Immature natural killer cell (primary cell): ENCODE measurements around the gene CNR2. TPM values are rescaled to one million over a fixed set of nuclear protein-coding genes. Genes with fewer than 3 reads are reported as not detected.

Source experiments
- DNase-seq, 3 donors: peaks; one replicate each; pipeline ENCODE4 v3.0.0; 2022; ENCODE audit warnings: mixed read lengths in 1 of 3
- H3K27ac Mint-ChIP-seq, 6 donors: one replicate each; pipeline ENCODE4 v1.8.0; 2020; ENCODE audit warnings: mixed read lengths in 6 of 6, mild to moderate bottlenecking in 5 of 6, inconsistent platforms in 4 of 6, moderate library complexity in 3 of 6
- H3K27me3 Mint-ChIP-seq, 3 donors: one replicate each; pipeline ENCODE4 v1.8.0; 2020 to 2021; ENCODE audit warnings: low read depth in 3 of 3, mild to moderate bottlenecking in 3 of 3, mixed read lengths in 3 of 3, moderate library complexity in 3 of 3, inconsistent platforms in 1 of 3
- H3K36me3 Mint-ChIP-seq, 3 donors: one replicate each; pipeline ENCODE4 v1.8.0; 2020; ENCODE audit warnings: mixed read lengths in 3 of 3, inconsistent platforms in 2 of 3, mild to moderate bottlenecking in 2 of 3
- H3K4me1 Mint-ChIP-seq, 2 donors: one replicate each; pipeline ENCODE4 v1.8.0; 2020; ENCODE audit warnings: inconsistent platforms in 2 of 2, mild to moderate bottlenecking in 2 of 2, mixed read lengths in 2 of 2, moderate library complexity in 1 of 2
- H3K4me3 Mint-ChIP-seq, 5 donors: one replicate each; pipeline ENCODE4 v1.8.0; 2020; ENCODE audit warnings: mild to moderate bottlenecking in 5 of 5, mixed read lengths in 5 of 5, inconsistent platforms in 3 of 5, moderate library complexity in 3 of 5
- H3K9me3 Mint-ChIP-seq, 6 donors: one replicate each; pipeline ENCODE4 v1.8.0; 2020; ENCODE audit warnings: mild to moderate bottlenecking in 6 of 6, mixed read lengths in 6 of 6, inconsistent platforms in 4 of 6, moderate library complexity in 3 of 6
- polyA plus RNA-seq, 3 donors: library from polyadenylated mRNA; unstranded; fragments of 300-500 nt; fragmentation: Illumina TruSeq; gene quantifications; one replicate each; pipeline ENCODE4 v1.2.3, GENCODE V29; 2021

Gene CNR2
- polyA plus RNA-seq, 3 donors from 2014 or later, result 7.4 to 10.7 (median 9.5) TPM

DNA sequence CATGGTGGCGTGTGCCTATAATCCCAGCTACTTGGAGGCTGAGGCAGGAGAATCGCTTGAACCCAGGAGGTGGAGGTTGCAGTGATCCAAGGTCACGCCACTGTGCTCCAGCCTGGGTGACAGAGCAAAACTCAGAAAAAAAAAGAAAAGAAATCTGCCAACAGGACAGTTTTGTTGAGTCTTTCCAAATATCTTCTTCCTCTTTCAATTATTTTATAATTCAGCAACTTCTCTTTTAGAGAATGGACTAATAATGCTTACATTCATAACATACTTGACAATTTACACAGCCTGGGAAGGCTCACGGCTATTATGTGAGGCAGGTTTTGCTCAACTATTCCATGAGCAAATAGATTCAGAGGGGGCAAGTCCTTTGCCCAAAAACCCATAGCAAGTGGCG, 18.1 kb downstream of the CNR2 start:
- no peaks in the 10 kb centered on the region for H3K36me3 Mint-ChIP-seq
- H3K27me3 Mint-ChIP-seq, result peaks cover 5 to 9% (median 6%) of the 10 kb centered on the region in 3 donors
- no peak overlapping the region for H3K27ac Mint-ChIP-seq
- H3K4me3 Mint-ChIP-seq, result no peak overlapping the region
- DNase-seq, result no peak
- H3K9me3 Mint-ChIP-seq, result no peaks in the 10 kb centered on the region
- H3K4me1 Mint-ChIP-seq, result peaks cover 46 to 49% of the 10 kb centered on the region in 2 donors

GRCh38 chr1:23889074-23889473, 24.1 kb downstream of the CNR2 start:
- no peak for DNase-seq
- Mint-ChIP-seq H3K9me3 (no peaks in the 10 kb centered on the region), H3K27ac (no peak overlapping the region), H3K4me1 (peaks cover 13 to 22% of the 10 kb centered on the region in 2 donors), H3K27me3 (no peaks in the 10 kb centered on the region), H3K4me3 (no peak overlapping the region), H3K36me3 (peaks cover 0 to 2% (median 0%) of the 10 kb centered on the region in 3 donors)

DNA sequence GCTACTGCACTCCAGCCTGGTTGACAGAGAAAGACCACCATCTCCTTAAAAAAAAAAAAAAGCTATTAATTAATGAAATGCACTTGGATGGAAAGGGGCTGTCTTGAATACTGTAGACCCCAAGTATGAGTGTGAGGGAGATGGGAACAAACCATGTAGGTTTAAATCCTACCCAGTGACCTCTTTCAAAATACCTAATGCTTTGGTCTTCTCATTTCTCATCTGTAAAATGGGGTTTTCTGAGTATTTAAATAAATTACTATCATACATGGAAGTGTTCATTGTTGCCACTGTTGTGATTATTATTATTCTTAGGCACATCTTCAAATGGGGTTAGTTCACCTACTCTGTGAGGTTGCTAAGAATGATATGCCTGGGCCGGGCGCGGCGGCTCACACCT, 27.9 kb downstream of the CNR2 start:
- H3K4me3 Mint-ChIP-seq, result no peak overlapping the region
- no peak for DNase-seq
- H3K9me3 Mint-ChIP-seq, result peaks cover 0 to 1% (median 0%) of the 10 kb centered on the region in 6 donors
- peaks cover 0 to 12% of the 10 kb centered on the region in 2 donors for H3K4me1 Mint-ChIP-seq
- H3K27ac Mint-ChIP-seq, result no peak overlapping the region
- peaks cover 0 to 2% (median 0%) of the 10 kb centered on the region in 3 donors for H3K36me3 Mint-ChIP-seq
- peaks cover 1 to 5% (median 1%) of the 10 kb centered on the region in 3 donors for H3K27me3 Mint-ChIP-seq

DNA sequence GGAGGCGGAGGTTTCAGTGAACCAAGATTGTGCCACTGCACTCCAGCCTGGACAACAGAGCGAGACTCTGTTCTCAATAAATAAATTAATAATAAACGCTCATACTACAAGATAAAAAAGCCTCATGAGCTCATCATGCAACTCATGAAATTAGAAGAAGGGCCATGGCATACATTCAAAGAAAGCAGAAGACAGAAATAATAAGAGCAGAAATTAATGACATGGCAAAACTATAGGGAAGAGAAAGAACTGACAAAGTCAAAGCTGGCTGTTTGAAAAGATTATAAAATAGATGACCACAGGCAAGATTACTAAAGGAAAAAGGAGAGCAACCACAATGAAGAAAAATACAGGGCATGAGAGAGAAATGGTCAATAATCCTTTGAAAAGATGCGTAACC, 30.4 kb downstream of the CNR2 start:
- H3K9me3 Mint-ChIP-seq, result peaks cover 8 to 19% (median 18%) of the 10 kb centered on the region in 6 donors
- H3K4me3 Mint-ChIP-seq, result no peak overlapping the region
- H3K4me1 Mint-ChIP-seq, result peaks cover 0 to 5% of the 10 kb centered on the region in 2 donors
- no peak overlapping the region for H3K27ac Mint-ChIP-seq
- DNase-seq, result no peak
- H3K27me3 Mint-ChIP-seq, result peaks cover 3 to 5% (median 3%) of the 10 kb centered on the region in 3 donors
- H3K36me3 Mint-ChIP-seq, result peaks cover 9 to 13% (median 11%) of the 10 kb centered on the region in 3 donors

DNA sequence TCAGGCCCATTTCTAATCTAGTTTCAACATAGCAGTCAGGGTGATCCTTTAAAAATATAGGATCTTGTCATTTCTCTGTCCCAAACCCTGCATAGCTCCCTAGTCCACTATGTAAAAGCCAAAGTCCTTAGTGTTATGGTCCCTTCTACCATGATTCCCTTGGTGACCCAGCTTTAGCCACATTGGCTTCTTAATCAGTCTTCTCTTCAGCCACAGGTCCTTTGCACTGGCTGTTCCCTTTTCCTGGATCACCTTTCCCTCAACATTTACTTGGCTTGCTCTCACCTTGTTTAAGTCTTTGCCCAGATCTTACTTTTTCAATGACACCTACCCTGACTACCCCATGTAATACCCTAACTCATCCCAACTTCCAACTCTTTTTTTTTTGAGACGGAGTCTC, 33.4 kb downstream of the CNR2 start:
- H3K4me3 Mint-ChIP-seq, result no peak overlapping the region
- no peak for DNase-seq
- no peak overlapping the region for H3K27ac Mint-ChIP-seq
- peaks cover 8 to 26% (median 23%) of the 10 kb centered on the region in 6 donors for H3K9me3 Mint-ChIP-seq
- H3K4me1 Mint-ChIP-seq, result peaks cover 0 to 1% of the 10 kb centered on the region in 2 donors
- H3K27me3 Mint-ChIP-seq, result peaks cover 3 to 5% (median 5%) of the 10 kb centered on the region in 3 donors
- peaks cover 14 to 18% (median 17%) of the 10 kb centered on the region in 3 donors for H3K36me3 Mint-ChIP-seq

DNA sequence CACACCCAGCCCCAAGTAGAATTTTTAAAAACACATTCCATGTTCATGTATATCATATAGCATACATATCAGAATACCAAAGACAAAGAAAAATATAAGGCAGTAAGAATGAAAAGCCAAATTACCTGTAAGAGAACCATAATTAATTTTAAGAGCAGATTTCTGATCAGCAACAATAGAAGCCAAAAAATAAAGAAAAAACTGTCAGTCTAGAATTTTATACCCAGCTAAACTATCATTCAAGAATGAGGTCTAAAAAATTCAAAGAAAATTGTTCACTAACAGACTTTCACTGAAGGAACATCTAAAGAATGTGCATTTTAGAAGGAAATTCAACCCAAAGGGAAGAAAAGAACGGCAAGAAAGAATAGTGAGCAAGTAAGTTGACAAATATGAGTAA, 34.5 kb downstream of the CNR2 start:
- DNase-seq, result no peak
- Mint-ChIP-seq H3K4me1 (peaks cover 0 to 1% of the 10 kb centered on the region in 2 donors), H3K4me3 (no peak overlapping the region), H3K36me3 (peaks cover 14 to 18% (median 17%) of the 10 kb centered on the region in 3 donors), H3K9me3 (peaks cover 8 to 26% (median 23%) of the 10 kb centered on the region in 6 donors), H3K27ac (no peak overlapping the region), H3K27me3 (peaks cover 2 to 5% (median 5%) of the 10 kb centered on the region in 3 donors)

GRCh38 chr1:23875382-23875781, 37.8 kb downstream of the CNR2 start:
- Mint-ChIP-seq H3K27me3 (peaks cover 0 to 4% (median 2%) of the 10 kb centered on the region in 3 donors), H3K27ac (no peak overlapping the region)

GRCh38 chr1:23872421-23872820, 40.7 kb downstream of the CNR2 start:
- peaks cover 0 to 6% (median 4%) of the 10 kb centered on the region in 6 donors for H3K9me3 Mint-ChIP-seq
- no peak overlapping the region for H3K4me3 Mint-ChIP-seq
- no peak overlapping the region for H3K27ac Mint-ChIP-seq
- no peak for DNase-seq
- H3K36me3 Mint-ChIP-seq, result peaks cover 5% of the 10 kb centered on the region in 3 donors
- peaks cover 11 to 14% of the 10 kb centered on the region in 2 donors for H3K4me1 Mint-ChIP-seq
- peaks cover 2 to 5% (median 4%) of the 10 kb centered on the region in 3 donors for H3K27me3 Mint-ChIP-seq

More at GRCh38 chr1:23875382-23875781, 37.8 kb downstream of the CNR2 start:
- no peak overlapping the region for H3K4me3 Mint-ChIP-seq
- H3K9me3 Mint-ChIP-seq, result peaks cover 8 to 26% (median 23%) of the 10 kb centered on the region in 6 donors
- no peak for DNase-seq
- peaks cover 0 to 1% of the 10 kb centered on the region in 2 donors for H3K4me1 Mint-ChIP-seq
- peaks cover 14 to 18% (median 17%) of the 10 kb centered on the region in 3 donors for H3K36me3 Mint-ChIP-seq

DNA sequence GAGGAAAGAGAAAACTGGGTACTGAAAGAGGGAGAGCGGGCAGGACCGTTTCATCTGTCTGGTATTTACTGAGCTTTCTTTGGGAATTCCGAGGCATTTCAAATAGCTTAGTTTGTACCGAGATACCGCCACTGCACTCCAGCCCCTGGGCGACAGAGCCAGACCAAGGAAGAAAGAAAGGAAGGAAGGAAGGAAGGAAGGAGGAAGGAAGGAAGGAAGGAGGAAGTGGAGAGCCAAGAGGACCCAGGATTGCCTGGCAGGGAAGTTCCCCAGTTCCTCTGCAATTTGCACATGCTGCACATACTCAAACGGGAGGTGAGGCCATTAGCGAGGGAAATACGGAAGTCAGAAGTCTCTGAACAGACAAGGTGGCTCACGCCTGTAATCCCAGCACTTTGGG, 44.1 kb downstream of the CNR2 start:
- Mint-ChIP-seq H3K36me3 (peaks cover 0 to 6% (median 4%) of the 10 kb centered on the region in 3 donors), H3K27me3 (peaks cover 2 to 4% (median 3%) of the 10 kb centered on the region in 3 donors), H3K4me1 (peaks cover 31 to 36% of the 10 kb centered on the region in 2 donors), H3K27ac (peak overlapping the region in 5 of 6 donors; percentile 76 to 96 (median 84)), H3K4me3 (peak overlapping the region; percentile 84 to 96 (median 90)), H3K9me3 (no peaks in the 10 kb centered on the region)
- no peak for DNase-seq

- Mint-ChIP-seq H3K27me3 (peaks cover 2 to 4% (median 3%) of the 10 kb centered on the region in 3 donors), H3K4me3 (peak overlapping the region; percentile 84 to 96 (median 90)), H3K27ac (peak overlapping the region; percentile 76 to 96 (median 86)), H3K9me3 (no peaks in the 10 kb centered on the region), H3K36me3 (peaks cover 0 to 6% (median 4%) of the 10 kb centered on the region in 3 donors), H3K4me1 (peaks cover 31 to 36% of the 10 kb centered on the region in 2 donors)
- DNase-seq, result no peak
Observed at GRCh38 chr1:23868557-23869016, 44.6 kb downstream of the CNR2 start.

DNA sequence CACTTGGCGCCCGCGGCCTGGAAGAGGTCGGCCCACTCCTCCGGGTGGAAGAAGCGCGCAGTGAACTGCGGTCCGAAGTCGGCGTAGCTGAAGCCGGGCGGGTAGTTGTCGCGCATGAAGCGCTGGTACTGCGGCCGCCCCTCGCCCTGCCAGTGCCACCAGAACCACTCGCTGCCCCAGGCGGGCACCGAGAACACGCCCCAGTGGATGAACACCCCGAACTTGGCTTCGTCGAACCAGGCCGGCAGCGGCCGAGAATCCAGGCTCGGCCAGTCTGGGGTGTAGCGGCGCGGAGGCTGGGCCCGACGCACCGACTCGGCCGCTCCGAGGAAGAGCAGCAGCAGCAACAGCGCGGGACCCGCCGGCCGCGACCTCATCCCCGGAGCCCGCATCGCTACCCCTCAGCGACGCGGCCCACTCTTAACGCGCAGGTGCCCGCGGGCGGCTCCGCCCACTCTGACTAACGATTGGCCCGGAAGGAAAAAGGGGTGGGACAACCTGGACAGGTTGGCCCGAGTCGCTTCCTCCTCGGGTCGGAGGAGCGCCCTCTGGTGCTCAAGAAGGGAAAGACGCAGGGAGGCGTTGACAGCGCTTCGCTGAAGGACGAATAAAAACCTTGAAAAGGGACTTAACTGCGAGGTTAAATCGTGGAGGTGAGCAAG, 45.1 kb downstream of the CNR2 start, which contains the start of gene FUCA1:
TSS of gene FUCA1 (minus strand) at position 396 of the 662 bp plus-strand sequence. CDS start at position 392, 4 bp downstream.
- Mint-ChIP-seq H3K9me3 (no peaks in the 10 kb centered on the region), H3K27ac (peak within 1 kb of the TSS; percentile 76 to 96 (median 86)), H3K4me3 (peak within 1 kb of the TSS; percentile 84 to 96 (median 90)), H3K36me3 (peaks cover under 1 to 7% (median 4%) of the 10 kb centered on the region in 3 donors), H3K27me3 (peaks cover 2 to 4% (median 3%) of the 10 kb centered on the region in 3 donors), H3K4me1 (peaks cover 31 to 36% of the 10 kb centered on the region in 2 donors)
- DNase-seq, result peak; percentile 95 to 97 (median 96)

- Mint-ChIP-seq H3K9me3 (no peaks in the 10 kb centered on the region), H3K4me1 (peaks cover 31 to 36% of the 10 kb centered on the region in 2 donors), H3K4me3 (peak overlapping the region; percentile 84 to 96 (median 90)), H3K27ac (peak overlapping the region; percentile 17 to 84 (median 78)), H3K27me3 (peaks cover 2 to 4% (median 3%) of the 10 kb centered on the region in 3 donors), H3K36me3 (peaks cover 4 to 12% (median 4%) of the 10 kb centered on the region in 3 donors)
- DNase-seq, result no peak
Observed at GRCh38 chr1:23867542-23867894, 45.6 kb downstream of the CNR2 start.

DNA sequence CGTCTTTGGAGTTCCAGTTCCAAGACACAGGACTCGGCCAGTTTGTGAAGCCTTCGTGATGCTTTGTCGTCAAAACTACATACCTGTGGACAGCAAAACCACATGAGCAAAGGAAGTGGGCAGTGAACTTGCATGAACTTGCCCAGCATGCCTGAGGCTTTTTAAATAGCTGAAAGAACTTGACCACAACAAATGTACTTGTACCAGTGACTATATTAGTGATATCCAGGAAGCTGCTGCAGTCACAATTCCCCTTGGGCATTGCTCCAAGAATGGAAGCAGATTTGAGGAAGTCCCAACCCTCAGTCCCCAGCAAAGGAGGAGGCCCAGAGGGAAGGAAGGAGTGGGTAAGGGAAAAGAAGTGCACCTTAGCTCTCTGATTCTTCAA, 47.6 kb downstream of the CNR2 start:
- H3K27ac Mint-ChIP-seq, result peak overlapping the region in 2 of 6 donors; percentile 36 to 72
- H3K4me3 Mint-ChIP-seq, result peak overlapping the region in 4 of 5 donors; percentile 32 to 55 (median 50)
- peaks cover 2 to 4% (median 3%) of the 10 kb centered on the region in 3 donors for H3K27me3 Mint-ChIP-seq
- peaks cover 4 to 18% (median 8%) of the 10 kb centered on the region in 3 donors for H3K36me3 Mint-ChIP-seq
- DNase-seq, result peak; percentile 18 to 36 (median 27)
- H3K4me1 Mint-ChIP-seq, result peaks cover 31 to 36% of the 10 kb centered on the region in 2 donors
- no peaks in the 10 kb centered on the region for H3K9me3 Mint-ChIP-seq
